HepG2 (cell line): ENCODE data around the gene OSBPL10. TPM values are rescaled to one million over a fixed set of nuclear protein-coding genes. Genes with fewer than 3 reads are reported as not detected.

ENCODE experiments used
- ATAC-seq: fragments of 200-7000 bp; cut with Tn5 transposase; 3 replicates; pipeline ENCODE4 v1.9.1; 2020; ENCODE audit warnings: mild to moderate bottlenecking, moderate library complexity
- BruUV-seq: library from RNA; stranded (reverse); fragments of 400-500 nt; replicated peaks from 2 replicates; lab custom pipeline; 2021; lab: Mats Ljungman, UMichigan
- CTCF ChIA-PET: fragments of 300-600 bp; formaldehyde crosslinking; extraction: SDS; loops from one replicate; lab custom pipeline; 2021; ENCODE audit warnings: low total read pairs, inconsistent platforms, low intra/inter-chr PET ratio; lab: Yijun Ruan, JAX
- POLR2A ChIA-PET: fragments of 350-600 bp; sonication (Branson Sonifier 250); formaldehyde crosslinking; loops from one replicate; lab custom pipeline; 2020; ENCODE audit warnings: antibody characterized with exemption, inconsistent platforms; lab: Yijun Ruan, JAX
- DNase-seq: peaks from one replicate; pipeline ENCODE4 v3.0.0-alpha.2; 2015; ENCODE audit warnings: low spot score
- FAIRE-seq: peaks from 3 replicates; lab custom pipeline; 2011; peaks lifted over from hg19 to GRCh38; lab: Jason Lieb, UNC
- H2AFZ ChIP-seq: one replicate; pipeline ENCODE4 v1.6.1; 2011; ENCODE audit warnings: low read length, inconsistent platforms
- H3K27ac ChIP-seq: fragments of 300-600 bp; 3 replicates; pipeline ENCODE4 v1.8.0; 2011; ENCODE audit warnings: mixed run types, mild to moderate bottlenecking, mixed read lengths, low read length, inconsistent platforms; ENCODE audit not compliant: insufficient read depth; ENCODE audit errors: extremely low read length
- H3K27me3 ChIP-seq, 2 experiments: fragments of 200-600 bp in 1 of 2; 2 replicates in 1 of 2; 3 replicates in 1 of 2; pipeline versions ENCODE4 v1.6.0 to v1.8.0; 2011; ENCODE audit warnings: low read length in 2 of 2, mild to moderate bottlenecking in 2 of 2, moderate library complexity in 2 of 2, inconsistent platforms in 1 of 2; ENCODE audit not compliant: insufficient read depth in 2 of 2, control insufficient read depth in 1 of 2
- H3K36me3 ChIP-seq, 2 experiments: fragments of 200-600 bp in 1 of 2; replicated peaks in 1 of 2; 2 replicates in 1 of 2; 3 replicates in 1 of 2; pipeline versions ENCODE4 v1.5.1 to v1.8.0; 2011; ENCODE audit warnings: low read length in 2 of 2, inconsistent platforms in 1 of 2; ENCODE audit not compliant: insufficient read depth in 2 of 2, control insufficient read depth in 1 of 2
- H3K4me1 ChIP-seq: 2 replicates; pipeline ENCODE4 v1.5.1; 2012; ENCODE audit warnings: low read length, inconsistent platforms; ENCODE audit not compliant: insufficient read depth
- H3K4me2 ChIP-seq: 2 replicates; pipeline ENCODE4 v1.6.0; 2011; ENCODE audit warnings: low read depth, low read length, inconsistent platforms
- H3K4me3 ChIP-seq, 3 experiments: fragments of 200-600 bp in 1 of 3; sonication (generic), shearing (Covaris generic) in 1 of 3; replicated peaks in 1 of 3; 2 replicates each; pipeline ENCODE4 v1.5.1; 2011 to 2016; ENCODE audit warnings: low read length in 3 of 3, inconsistent platforms in 2 of 3, low read depth in 2 of 3, mild to moderate bottlenecking in 2 of 3, control low read depth in 1 of 3, mixed read lengths in 1 of 3; ENCODE audit not compliant: insufficient read depth in 1 of 3
- H3K79me2 ChIP-seq: one replicate; pipeline ENCODE4 v1.6.1; 2011; ENCODE audit warnings: low read length, inconsistent platforms; ENCODE audit not compliant: insufficient read depth
- H3K9ac ChIP-seq: 2 replicates; pipeline ENCODE4 v1.6.0; 2011; ENCODE audit warnings: mild to moderate bottlenecking, low read depth, low read length, inconsistent platforms; ENCODE audit not compliant: insufficient read depth
- H3K9me3 ChIP-seq: 2 replicates; pipeline ENCODE4 v1.5.1; 2012; ENCODE audit warnings: mild to moderate bottlenecking, low read length
- H4K20me1 ChIP-seq: 2 replicates; pipeline ENCODE4 v1.6.0; 2011; ENCODE audit warnings: inconsistent platforms, mild to moderate bottlenecking, low read length, moderate library complexity; ENCODE audit not compliant: insufficient read depth
- ATRX ChIP-seq: sonication (generic); formaldehyde crosslinking; IDR thresholded peaks from 2 replicates; pipeline ENCODE4 v1.4.0; 2020; ENCODE audit warnings: missing genetic modification reagents, borderline replicate concordance
- HES4 ChIP-seq: sonication (generic); formaldehyde crosslinking; IDR thresholded peaks from 2 replicates; pipeline ENCODE4 v1.9.0; 2021; ENCODE audit warnings: mild to moderate bottlenecking, missing genetic modification reagents, borderline replicate concordance
- HIVEP1 ChIP-seq: sonication (generic); formaldehyde crosslinking; IDR thresholded peaks from 2 replicates; pipeline ENCODE4 v1.4.0; 2020; ENCODE audit warnings: mild to moderate bottlenecking, missing genetic modification reagents
- IRF2 ChIP-seq: IDR thresholded peaks from 2 replicates; pipeline ENCODE4 v1.6.1; 2018; ENCODE audit warnings: missing genetic modification reagents, missing compliant biosample characterization
- MAX ChIP-seq: IDR thresholded peaks from 2 replicates; pipeline ENCODE4 v1.6.1; 2012; ENCODE audit warnings: inconsistent platforms
- NFYB ChIP-seq: sonication (generic); formaldehyde crosslinking; IDR thresholded peaks from 2 replicates; pipeline ENCODE4 v1.4.0; 2020; ENCODE audit warnings: missing genetic modification reagents
- PAF1 ChIP-seq: IDR thresholded peaks from 2 replicates; pipeline ENCODE4 v1.6.1; 2016; ENCODE audit warnings: missing genetic modification reagents, missing compliant biosample characterization
- SP4 ChIP-seq: sonication (generic); formaldehyde crosslinking; IDR thresholded peaks from 2 replicates; pipeline ENCODE4 v1.8.1; 2023; ENCODE audit warnings: mild to moderate bottlenecking, missing genetic modification reagents
- ZFYVE20 ChIP-seq: sonication (generic); formaldehyde crosslinking; IDR thresholded peaks from 2 replicates; pipeline ENCODE4 v1.8.0; 2023; ENCODE audit warnings: low read depth, mild to moderate bottlenecking, moderate library complexity, missing genetic modification reagents, borderline replicate concordance
- ZNF235 ChIP-seq: sonication (generic); formaldehyde crosslinking; IDR thresholded peaks from 2 replicates; pipeline ENCODE4 v1.8.1; 2023; ENCODE audit warnings: mild to moderate bottlenecking, missing genetic modification reagents, borderline replicate concordance
- ZNF83 ChIP-seq: sonication (generic); formaldehyde crosslinking; IDR thresholded peaks from 2 replicates; pipeline ENCODE4 v1.4.0; 2020; ENCODE audit warnings: missing genetic modification reagents, mild to moderate bottlenecking, borderline replicate concordance
- WGBS: methylation state at CpG from one replicate; pipeline ENCODE4 v1.1.6; 2017; ENCODE audit warnings: low lambda C conversion rate; 5-methylcytosine and 5-hydroxymethylcytosine counted together
- in situ Hi-C: cut with HindIII; loops from 2 replicates; pipeline ENCODE4 v1.10.0; 2017; ENCODE audit warnings: low pct_unique_long_range_greater_than_20kb; ENCODE audit not compliant: extremely low pct_ligation_motif_present
- intact Hi-C: fragments of 100-400 bp; cut with micrococcal nuclease; formaldehyde crosslinking; loops from one replicate; pipeline ENCODE4 v1.10.0; 2022; ENCODE audit not compliant: unreplicated experiment
- polyA plus RNA-seq, 8 experiments: library from polyadenylated mRNA; depleted of rRNA in 3 of 8; stranded (reverse) in 7 of 8; unstranded in 1 of 8; fragments of >200 nt; fragmentation: Illumina TruSeq in 4 of 8; extraction: Trizol in 4 of 8; gene quantifications; 2 replicates each; pipeline versions ENCODE4 v1.2.1 to v1.2.3, GENCODE V29; 2011 to 2016; ENCODE audit warnings: low read depth in 4 of 8, missing spikeins in 1 of 8, mixed read lengths in 1 of 8; ENCODE audit not compliant: insufficient read depth in 1 of 8
- total RNA-seq, 5 experiments: library from RNA; depleted of rRNA; stranded (reverse); fragments of >200 nt; fragmentation: Illumina TruSeq; extraction: Trizol; gene quantifications; 2 replicates each; pipeline ENCODE4 v1.2.3, GENCODE V29; 2016; ENCODE audit warnings: low read depth in 1 of 5
- TF ChIP-seq, protein P1 (sequence below): sonication (generic); formaldehyde crosslinking; IDR thresholded peaks from 2 replicates; pipeline ENCODE4 v1.8.1; 2023; ENCODE audit warnings: missing genetic modification reagents, inconsistent platforms, borderline replicate concordance

The OSBPL10 gene
- total and polyA plus RNA-seq, 2 of the 13 experiments (the other 11 are each of a cell fraction or from before 2014, with no cell fraction given) = 10.3 to 28.6 TPM

- no peak for FAIRE-seq
- Histone ChIP-seq H3K9ac (no peak overlapping the region), H4K20me1 (no peaks in the 10 kb centered on the region), H3K27ac (no peak overlapping the region), H3K4me2 (no peak overlapping the region), H3K27me3 (no peaks in the 10 kb centered on the region), H3K36me3 (peaks cover 9 to 16% of the 10 kb centered on the region in 2 experiments; a peak in 3 of 5 replicates), H3K79me2 (no peaks in the 10 kb centered on the region), H2AFZ (no peak overlapping the region), H3K4me3 (no peak overlapping the region)
- in situ Hi-C loops = no loop called here
- no peak for DNase-seq
- ATAC-seq = no peak
- intact Hi-C loops = no loop called here
- CTCF ChIA-PET = no interaction called here
- POLR2A ChIA-PET = no interaction called here
- no TSS peak for BruUV-seq
- no peak for TF ChIP-seq ATRX
- TF ChIP-seq PAF1 (CRISPR knock-in tag) = no peak
- TF ChIP-seq HES4 (CRISPR knock-in tag) = no peak
- TF ChIP-seq NFYB = no peak
- TF ChIP-seq ZFYVE20 = no peak
- TF ChIP-seq, protein P1, sequence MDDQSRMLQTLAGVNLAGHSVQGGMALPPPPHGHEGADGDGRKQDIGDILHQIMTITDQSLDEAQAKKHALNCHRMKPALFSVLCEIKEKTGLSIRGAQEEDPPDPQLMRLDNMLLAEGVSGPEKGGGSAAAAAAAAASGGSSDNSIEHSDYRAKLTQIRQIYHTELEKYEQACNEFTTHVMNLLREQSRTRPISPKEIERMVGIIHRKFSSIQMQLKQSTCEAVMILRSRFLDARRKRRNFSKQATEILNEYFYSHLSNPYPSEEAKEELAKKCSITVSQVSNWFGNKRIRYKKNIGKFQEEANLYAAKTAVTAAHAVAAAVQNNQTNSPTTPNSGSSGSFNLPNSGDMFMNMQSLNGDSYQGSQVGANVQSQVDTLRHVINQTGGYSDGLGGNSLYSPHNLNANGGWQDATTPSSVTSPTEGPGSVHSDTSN (CRISPR knock-in tag) = no peak
- TF ChIP-seq HIVEP1 = no peak
- no peak for TF ChIP-seq ZNF83 (CRISPR knock-in tag)
- TF ChIP-seq MAX = no peak
- no peak for TF ChIP-seq IRF2 (CRISPR knock-in tag)
- no peak for TF ChIP-seq ZNF235 (CRISPR knock-in tag)
- TF ChIP-seq SP4 (CRISPR knock-in tag) = no peak
- TF ChIP-seq, all 625 proteins: peak for 0
- Histone ChIP-seq H3K4me1 (no peaks in the 10 kb centered on the region), H3K9me3 (peaks cover 17% of the 10 kb centered on the region; the same call in 1 of the 2 replicates)
- 97% methylated on average over 5 of the region's 5 CpGs for WGBS
These were observed 335.8 kb downstream of the OSBPL10 start for GRCh38 chr3:31645256-31645655.
